Measurements from ENCODE around the gene EREG. TPM values are rescaled to one million over a fixed set of nuclear protein-coding genes. Genes with fewer than 3 reads are reported as not detected.

The EREG gene
- total RNA-seq, 1 experiment from 2014 or later, result 498 TPM

GRCh38 chr4:74317616-74318246, 47.2 kb upstream of the EREG start (continued):
- TF ChIP-seq REST (IDR thresholded peaks at IDR 0.05; ENCODE audit: low read depth) (no peak), ATF3 (IDR thresholded peaks at IDR 0.05) (no peak)

GRCh38 chr4:74318276-74318675, 46.7 kb upstream of the EREG start:
- TF ChIP-seq ELF1 (IDR thresholded peaks at IDR 0.05; ENCODE audit: borderline replicate concordance, low read depth) (no peak), EGR1 (IDR thresholded peaks at IDR 0.05; ENCODE audit: low read depth) (no peak), POLR2AphosphoS5 (IDR thresholded peaks at IDR 0.05; ENCODE audit: low read depth, low read length) (no peak), JUND (IDR thresholded peaks at IDR 0.05) (no peak), ZFX (IDR thresholded peaks at IDR 0.05) (no peak), TCF7L2 (IDR thresholded peaks at IDR 0.05; ENCODE audit: borderline replicate concordance, extremely low read depth, insufficient read depth, insufficient read length) (no peak), YY1 (IDR thresholded peaks at IDR 0.05; ENCODE audit: extremely low read depth, insufficient replicate concordance, low read depth, low read length) (no peak), MAX (IDR thresholded peaks at IDR 0.05) (no peak), EZH2 (IDR thresholded peaks at IDR 0.05) (no peak), CEBPB (IDR thresholded peaks at IDR 0.05; ENCODE audit: low read depth) (no peak), CTCF (IDR thresholded peaks at IDR 0.05 in 2 of 3, conservative IDR thresholded peaks at IDR 0.05 in 1 of 3; ENCODE audit: borderline replicate concordance in 1 of 3, insufficient read depth in 1 of 3, low read depth in 2 of 3, low read length in 2 of 3) (no peak)
- H2AFZ ChIP-seq (ENCODE audit: low read depth, low read length, poor library complexity, severe bottlenecking), result no peak overlapping the region
- no peak for DNase-seq (ENCODE audit: low read depth, low spot score)
- no peak overlapping the region for H3K27ac ChIP-seq (ENCODE audit: low read depth, low read length)
- no peaks in the 10 kb centered on the region for H3K27me3 ChIP-seq (ENCODE audit: insufficient read depth, low read length)
- H3K36me3 ChIP-seq (ENCODE audit: control insufficient read depth in 1 of 2, insufficient read depth in 2 of 2, low read length in 2 of 2), result no peaks in the 10 kb centered on the region; a peak in 1 of 4 replicates
- H3K4me3 ChIP-seq (replicated peaks in 1 of 2; ENCODE audit: low read depth in 1 of 2, low read length in 2 of 2), result no peak overlapping the region
- H3K9me2 ChIP-seq (ENCODE audit: insufficient read depth), result no peaks in the 10 kb centered on the region
- H3K4me1 ChIP-seq (ENCODE audit: control insufficient read depth in 1 of 2, insufficient read depth in 2 of 2, low read length in 2 of 2), result peaks cover 27 to 42% of the 10 kb centered on the region in 2 experiments
- BruUV-seq (replicated peaks), result no TSS peak
- POLR2A ChIA-PET, result interaction anchor here (1.0 to 1.4 kb wide), 2 partner anchors 47 to 127 kb away, joined by 3 read pairs; partner anchors contain the start of genes AREG and EREG
- ATAC-seq, result no peak
- no peak overlapping the region for H3K4me2 ChIP-seq (ENCODE audit: low read length)
- CTCF ChIA-PET, result interaction anchor here (1.1 to 2.7 kb wide), 4 partner anchors 10 to 353 kb away, joined by 3 to 16 read pairs (median 6); partner anchors contain the start of gene EPGN
- H4K20me1 ChIP-seq (ENCODE audit: insufficient read depth), result no peaks in the 10 kb centered on the region
- H3K9me3 ChIP-seq (ENCODE audit: control insufficient read depth in 1 of 2, insufficient read depth in 1 of 2, low read depth in 1 of 2, low read length in 2 of 2), result no peaks in the 10 kb centered on the region
- intact Hi-C loops (cut with micrococcal nuclease), result loop anchor here (10.0 kb wide), 1 partner anchor 283 kb away; the partner anchor contains the start of gene CXCL3
- RAD21 ChIA-PET (ENCODE audit: low non-redundant PET in 1 of 2, low total read pairs in 2 of 2, uncharacterized antibody in 2 of 2, unreplicated experiment in 2 of 2), result interaction anchor here (0.7 kb wide), 2 partner anchors 130 to 147 kb away, joined by 3 to 4 read pairs; no protein-coding TSS in a partner anchor
- H3K79me2 ChIP-seq (ENCODE audit: insufficient read depth, low read length), result peaks cover 7% of the 10 kb centered on the region; the same call in 1 of the 2 replicates
- H3K9ac ChIP-seq (ENCODE audit: low read length), result no peak overlapping the region

All from HCT116 (cell line).